Fibroblast of mammary gland (primary cell): Measurements from ENCODE around the gene S100A5.

Experiments
- DNase-seq: peaks from one replicate; pipeline ENCODE4 v3.0.0-alpha.2; 2010; ENCODE audit warnings: low read depth
- H3K4me3 ChIP-seq: 2 replicates; pipeline ENCODE4 v1.5.1; 2011; ENCODE audit warnings: low read depth, mild to moderate bottlenecking, low read length, moderate library complexity; ENCODE audit not compliant: control insufficient read depth
- TF ChIP-seq, protein P1 (sequence below): conservative IDR thresholded peaks from 2 replicates; pipeline ENCODE4 v1.5.1; 2011; ENCODE audit warnings: low read depth, low read length, inconsistent platforms; ENCODE audit not compliant: control insufficient read depth, insufficient read depth

S100A5 gene

DNA sequence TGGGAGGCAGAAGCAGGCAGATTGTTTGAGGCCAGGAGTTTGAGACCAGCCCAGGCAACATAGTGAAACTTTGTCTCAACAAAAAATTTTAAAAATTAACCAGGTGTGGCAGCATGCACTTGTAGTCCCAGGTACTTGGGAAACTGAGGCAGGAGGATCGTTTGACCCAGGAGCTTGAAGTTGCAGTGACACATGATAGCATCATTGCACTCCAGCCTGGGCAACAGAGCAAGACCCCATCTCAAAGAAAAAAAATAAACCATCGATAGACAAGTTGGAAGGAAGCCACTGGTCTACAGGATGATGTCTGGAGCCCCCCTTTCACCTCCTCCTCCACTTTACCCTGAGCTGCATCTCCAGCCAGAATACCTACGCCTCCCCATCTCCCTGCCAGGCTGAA lies 21.5 kb downstream of the S100A5 start:
- no peak overlapping the region for H3K4me3 ChIP-seq
- TF ChIP-seq, protein P1, sequence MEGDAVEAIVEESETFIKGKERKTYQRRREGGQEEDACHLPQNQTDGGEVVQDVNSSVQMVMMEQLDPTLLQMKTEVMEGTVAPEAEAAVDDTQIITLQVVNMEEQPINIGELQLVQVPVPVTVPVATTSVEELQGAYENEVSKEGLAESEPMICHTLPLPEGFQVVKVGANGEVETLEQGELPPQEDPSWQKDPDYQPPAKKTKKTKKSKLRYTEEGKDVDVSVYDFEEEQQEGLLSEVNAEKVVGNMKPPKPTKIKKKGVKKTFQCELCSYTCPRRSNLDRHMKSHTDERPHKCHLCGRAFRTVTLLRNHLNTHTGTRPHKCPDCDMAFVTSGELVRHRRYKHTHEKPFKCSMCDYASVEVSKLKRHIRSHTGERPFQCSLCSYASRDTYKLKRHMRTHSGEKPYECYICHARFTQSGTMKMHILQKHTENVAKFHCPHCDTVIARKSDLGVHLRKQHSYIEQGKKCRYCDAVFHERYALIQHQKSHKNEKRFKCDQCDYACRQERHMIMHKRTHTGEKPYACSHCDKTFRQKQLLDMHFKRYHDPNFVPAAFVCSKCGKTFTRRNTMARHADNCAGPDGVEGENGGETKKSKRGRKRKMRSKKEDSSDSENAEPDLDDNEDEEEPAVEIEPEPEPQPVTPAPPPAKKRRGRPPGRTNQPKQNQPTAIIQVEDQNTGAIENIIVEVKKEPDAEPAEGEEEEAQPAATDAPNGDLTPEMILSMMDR: no peak
- no peak for DNase-seq

DNA sequence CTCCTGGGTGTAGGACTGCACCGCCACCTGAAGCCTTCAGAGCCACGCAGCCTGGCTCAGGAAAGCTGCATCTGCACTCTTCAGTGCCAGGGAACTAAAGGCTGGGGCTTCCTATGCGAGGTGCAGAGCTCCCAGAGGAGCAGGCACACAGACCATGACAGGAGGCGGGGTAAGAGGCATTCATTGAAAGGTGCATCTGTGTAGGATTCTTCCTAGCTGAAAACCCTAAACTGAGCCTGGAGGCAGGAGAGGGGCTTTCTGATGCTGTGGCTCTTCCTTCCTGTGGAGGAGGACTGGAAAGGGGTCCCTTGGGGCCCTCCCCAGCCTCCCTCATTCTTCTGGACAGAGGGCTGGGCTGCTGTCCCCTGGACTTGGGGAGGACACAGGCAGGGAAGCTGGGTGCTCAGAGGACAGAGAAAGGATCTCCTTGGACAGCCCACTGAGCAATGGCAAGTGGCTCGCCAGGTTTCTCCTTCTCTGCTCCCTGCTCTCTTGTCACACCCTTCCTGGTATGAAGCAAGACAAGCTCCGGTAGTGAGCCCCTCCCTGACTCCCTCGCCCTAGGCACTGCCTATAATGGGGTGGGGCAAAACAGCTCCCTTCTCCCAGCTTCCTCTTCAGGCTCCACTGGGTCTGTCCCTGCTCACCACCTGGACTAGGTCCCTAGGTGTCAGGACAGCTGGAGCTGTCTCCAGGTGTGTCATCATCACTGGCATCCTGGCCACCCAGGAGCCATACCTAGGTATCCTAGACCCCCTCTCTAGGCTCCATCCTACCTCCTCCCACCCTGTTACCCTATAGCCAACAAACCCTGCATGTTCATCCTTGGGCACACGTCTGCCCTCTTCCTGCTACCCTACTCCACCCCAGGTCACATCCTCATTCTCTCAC lies 25.0 kb downstream of the S100A5 start:
- TF ChIP-seq, protein P1: no peak
- no peak overlapping the region for H3K4me3 ChIP-seq
- DNase-seq: no peak

DNA sequence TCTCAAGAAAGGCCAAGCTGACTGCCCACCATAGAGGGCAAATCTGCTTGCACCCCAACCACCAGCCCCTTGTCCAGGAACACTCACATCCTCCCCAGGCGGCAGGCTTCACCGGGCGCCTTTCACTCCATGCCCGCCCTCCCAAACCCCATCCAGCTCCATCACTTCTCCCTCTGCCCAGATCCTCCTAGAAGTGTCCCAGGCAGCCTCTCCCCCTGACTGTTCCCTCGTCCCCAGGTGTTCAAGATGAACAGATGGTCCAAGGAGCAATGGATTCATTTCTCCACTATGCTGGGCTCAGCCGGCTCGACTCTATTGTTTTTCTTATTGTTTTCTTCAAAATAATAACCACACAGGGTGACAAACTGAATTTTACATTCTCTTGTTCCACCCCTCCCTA lies 27.1 kb downstream of the S100A5 start:
- TF ChIP-seq, protein P1: no peak

DNA sequence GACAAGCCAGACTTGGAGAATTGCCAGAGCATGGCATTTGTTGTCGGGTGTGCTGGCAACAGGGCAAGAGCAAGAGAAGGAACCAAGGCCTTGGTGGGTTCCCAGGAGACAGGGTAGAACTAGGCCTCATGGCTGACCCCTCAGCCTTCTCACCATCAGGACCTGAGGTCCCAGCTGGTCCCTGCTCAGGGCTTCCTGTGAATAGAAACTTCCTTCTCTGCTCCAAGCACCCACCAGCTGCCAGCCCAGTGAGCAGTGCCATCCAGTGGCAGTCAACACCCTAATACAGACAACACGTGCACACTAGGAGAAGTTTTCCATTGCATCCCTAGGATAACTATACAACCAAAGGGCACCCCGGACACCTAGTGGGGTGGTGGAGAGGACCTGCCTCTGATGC lies 27.7 kb downstream of the S100A5 start:
- TF ChIP-seq, protein P1: no peak
- H3K4me3 ChIP-seq: no peak overlapping the region
- DNase-seq: no peak

More for the DNA sequence above, 27.1 kb downstream of the S100A5 start:
- no peak overlapping the region for H3K4me3 ChIP-seq
- DNase-seq: no peak

DNA sequence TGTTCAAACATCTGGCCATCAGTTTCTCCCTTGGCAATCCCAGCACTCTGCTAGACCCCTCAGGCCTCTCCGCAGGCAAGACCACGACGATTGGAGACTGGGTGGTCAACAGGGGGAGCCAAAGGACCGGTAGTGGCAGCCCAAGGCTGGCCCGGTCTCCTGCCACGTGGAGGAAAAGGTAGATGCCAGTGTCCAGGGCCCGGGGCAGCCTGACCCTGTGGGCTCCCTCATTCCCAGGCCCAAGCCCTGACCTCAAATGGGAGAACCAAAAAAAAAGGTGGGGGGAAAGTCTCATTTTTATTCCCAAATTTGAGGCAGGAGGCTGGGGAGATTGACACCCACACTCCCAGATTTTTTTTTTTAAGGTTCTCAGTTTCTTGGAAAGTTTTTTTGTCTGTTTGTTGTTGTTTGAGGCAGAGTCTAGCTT lies 29.7 kb downstream of the S100A5 start:
- no peak overlapping the region for H3K4me3 ChIP-seq
- TF ChIP-seq, protein P1: peak; percentile 96
- DNase-seq: peak; percentile 77

DNA sequence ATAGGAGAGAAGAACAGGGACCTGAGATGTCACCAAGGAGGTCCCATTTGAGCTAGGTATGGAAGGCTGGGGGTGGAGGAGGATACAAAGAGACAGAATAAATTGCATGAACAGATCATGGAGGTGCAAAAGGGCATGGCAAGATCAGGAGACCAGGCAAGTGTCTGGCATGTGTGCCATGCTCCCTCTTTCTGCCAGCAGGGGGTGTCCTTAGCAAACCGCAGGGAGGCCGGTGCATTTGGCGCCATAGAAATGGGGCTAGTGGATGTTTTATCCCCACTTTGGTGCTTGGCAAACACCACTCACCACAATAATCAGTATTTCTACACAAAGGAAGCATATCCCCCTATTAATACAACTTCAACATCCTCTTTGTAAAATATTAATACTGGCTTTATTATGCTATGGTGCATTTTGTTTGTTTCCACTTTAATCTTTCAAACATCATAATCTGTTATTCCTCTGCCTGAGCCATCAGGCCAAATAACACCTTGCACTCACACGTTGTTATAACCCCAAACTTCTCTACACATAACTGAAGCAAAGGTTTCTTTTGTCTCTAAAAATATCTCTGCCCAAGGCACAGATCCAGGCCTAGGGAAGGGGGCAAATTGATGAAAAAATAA lies 30.9 kb downstream of the S100A5 start:
- H3K4me3 ChIP-seq: no peak overlapping the region
- DNase-seq: peak; percentile 54
- TF ChIP-seq, protein P1: peak; percentile 79
